GM18951 (cell line): ENCODE results near the gene DAPK3.
"Not testable (repeated sequence)": the region's sequence is repeated elsewhere in the genome, so short reads cannot be mapped to it uniquely, and the experiment has no call there.

ENCODE experiments used
- POLR2A ChIP-seq: IDR thresholded peaks from 4 replicates; pipeline ENCODE4 v1.6.1; 2011; ENCODE audit warnings: mild to moderate bottlenecking; ENCODE audit not compliant: insufficient read length, insufficient read depth; ENCODE audit errors: extremely low read depth
- in situ Hi-C: fragments of 300-500 bp; cut with MboI; formaldehyde crosslinking; loops from one replicate; pipeline ENCODE4 v1.12.0; 2022; ENCODE audit warnings: low sequenced_read_pairs, mixed read lengths, inconsistent platforms; ENCODE audit not compliant: unreplicated experiment

Gene DAPK3

DNA sequence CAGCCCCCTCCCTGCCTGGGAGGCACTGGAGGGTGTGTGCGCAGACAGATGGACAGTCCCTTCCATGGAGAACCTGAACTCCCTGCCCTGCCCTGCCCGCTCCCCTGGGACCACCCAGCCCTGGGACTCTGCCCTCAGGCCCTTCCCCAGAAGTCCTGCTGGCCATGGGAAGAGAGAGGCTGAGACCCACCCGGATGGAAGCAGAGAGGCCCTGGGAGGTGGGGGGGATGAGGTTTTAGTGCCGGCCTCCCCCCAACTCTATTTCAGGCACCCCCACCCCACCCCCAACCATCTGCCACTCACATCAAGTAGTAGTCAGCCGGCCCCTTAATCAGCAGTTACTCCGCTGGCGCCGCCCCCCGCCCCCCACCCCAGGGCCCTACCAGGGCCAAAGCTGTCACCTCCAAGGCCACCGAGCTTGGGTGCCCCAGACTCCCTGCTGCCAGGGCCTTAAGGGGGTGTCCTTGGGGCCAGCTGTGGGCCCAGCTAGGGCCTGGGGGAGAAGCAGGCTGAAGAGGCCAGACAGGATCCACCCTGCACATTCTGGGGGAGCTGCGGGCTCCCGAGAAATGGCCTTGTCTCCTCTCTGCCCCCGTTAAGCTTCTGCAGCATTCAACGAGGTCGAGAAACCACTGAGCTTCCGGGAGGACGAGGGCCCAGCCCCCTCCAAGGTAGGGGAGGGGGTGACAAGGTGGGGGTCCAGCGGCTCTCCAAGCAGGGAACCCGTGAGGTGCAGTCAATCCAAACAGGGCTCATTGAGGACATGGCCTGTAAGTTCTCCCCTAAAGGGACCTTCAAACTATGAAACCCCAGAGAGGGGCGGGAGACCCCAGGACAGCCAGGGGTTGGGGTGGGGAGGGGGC is 20.7 kb downstream of the DAPK3 start:
- in situ Hi-C loops = no loop called here
- TF ChIP-seq POLR2A = no peak

DNA sequence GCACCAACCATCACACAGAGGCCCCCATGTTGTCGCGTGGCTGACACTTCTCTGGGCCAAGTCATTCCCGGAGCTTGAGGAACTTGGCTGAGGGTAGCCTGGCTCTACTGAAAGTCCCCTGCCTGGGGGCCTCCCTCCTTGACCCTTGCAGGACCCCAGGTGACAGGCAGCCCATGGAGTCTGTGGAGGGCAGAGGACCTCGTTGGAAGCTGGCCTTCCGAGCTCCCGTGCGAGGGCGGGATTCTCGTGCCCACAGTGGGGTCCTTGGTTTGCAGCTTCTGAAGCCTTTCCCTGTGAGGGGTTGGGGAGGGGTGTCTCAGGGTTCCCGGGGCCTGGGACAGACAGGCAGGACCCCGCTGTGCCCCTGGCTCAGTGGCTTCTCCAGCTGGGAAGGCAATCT is 21.6 kb downstream of the DAPK3 start:
- in situ Hi-C loops = no loop called here
- TF ChIP-seq POLR2A = no peak

DNA sequence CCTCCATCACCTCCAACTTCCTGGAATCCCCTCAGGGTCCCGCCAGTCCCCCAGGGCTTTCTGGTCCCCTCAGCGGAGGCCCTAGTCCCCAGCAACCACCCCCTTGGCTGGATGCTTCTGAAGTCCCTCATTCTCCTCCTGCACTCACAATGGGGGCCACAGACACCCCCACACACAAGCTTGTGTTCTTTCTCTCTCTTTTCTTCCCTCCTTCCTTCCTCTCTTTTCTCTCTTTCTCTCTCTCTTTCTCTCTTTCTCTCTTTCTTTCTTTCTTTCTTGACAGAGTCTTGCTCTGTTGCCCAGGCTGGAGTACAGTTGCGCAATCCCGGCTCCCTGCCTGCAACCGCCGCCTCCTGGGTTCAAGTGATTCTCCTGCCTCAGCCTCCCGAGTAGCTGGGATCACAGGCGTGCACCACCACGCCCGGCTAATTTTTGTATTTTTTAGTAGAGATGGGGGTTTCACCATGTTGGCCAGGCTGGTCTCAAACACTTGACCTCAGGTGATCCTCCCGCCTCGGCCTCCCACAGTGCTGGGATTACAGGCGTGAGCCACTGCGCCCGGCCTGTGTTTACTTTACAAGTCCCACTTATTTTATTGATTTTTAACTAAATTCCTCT is 23.5 kb downstream of the DAPK3 start:
- in situ Hi-C loops = not testable (repeated sequence)

- no peak for TF ChIP-seq POLR2A
- in situ Hi-C loops = no loop called here
These were observed 25.1 kb downstream of the DAPK3 start for GRCh38 chr19:3945838-3946237.

- in situ Hi-C loops = no loop called here
- no peak for TF ChIP-seq POLR2A
These were observed 26.7 kb downstream of the DAPK3 start for GRCh38 chr19:3944018-3944721.

GRCh38 chr19:3942790-3943409 is 28.0 kb downstream of the DAPK3 start:
- no peak for TF ChIP-seq POLR2A
- in situ Hi-C loops = no loop called here

- in situ Hi-C loops = not testable (repeated sequence)
These were observed 32.5 kb downstream of the DAPK3 start for GRCh38 chr19:3938300-3938950.

DNA sequence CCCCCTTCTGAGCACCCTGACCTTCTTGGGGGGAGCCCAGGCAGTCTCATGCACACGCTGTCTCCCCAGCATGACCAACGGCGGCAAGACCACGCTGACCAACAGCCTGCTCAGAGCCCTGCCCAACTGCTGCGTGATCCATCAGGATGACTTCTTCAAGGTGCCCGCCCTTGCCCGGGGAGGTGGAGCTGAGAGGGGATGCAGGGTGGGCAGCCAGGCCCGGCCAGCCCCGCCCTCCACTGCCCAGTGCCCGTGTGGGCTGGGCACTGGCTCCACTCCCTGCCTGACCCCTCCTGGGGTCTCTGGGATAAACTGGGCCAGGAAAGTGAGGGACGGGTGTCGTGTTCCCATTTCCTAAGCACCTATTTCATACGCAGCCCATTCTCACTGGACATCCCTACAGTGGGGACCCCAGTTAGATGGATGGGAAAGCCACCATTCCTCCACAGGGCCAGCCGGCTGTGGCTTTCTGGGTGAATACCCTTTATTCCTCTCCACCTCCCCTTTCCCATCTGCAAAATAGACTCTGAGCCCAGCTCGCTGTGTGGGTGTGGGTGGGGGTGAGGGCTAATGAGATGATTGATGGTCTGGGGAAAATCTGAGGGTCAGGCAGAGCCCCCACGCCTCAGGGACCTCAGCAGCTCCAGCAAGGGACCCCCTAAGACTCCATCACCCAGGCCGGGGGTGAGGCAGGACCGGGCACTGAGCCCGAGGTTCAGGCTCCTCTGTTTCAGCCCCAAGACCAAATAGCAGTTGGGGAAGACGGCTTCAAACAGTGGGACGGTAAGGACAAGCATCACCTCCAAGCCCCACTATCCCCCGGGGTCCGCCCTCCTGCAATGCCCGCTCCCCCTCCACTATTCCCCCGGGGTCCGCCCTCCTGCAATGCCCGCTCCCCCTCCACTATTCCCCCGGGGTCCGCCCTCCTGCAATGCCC is 34.1 kb downstream of the DAPK3 start:
- in situ Hi-C loops = no loop called here
- TF ChIP-seq POLR2A = no peak

- TF ChIP-seq POLR2A = no peak
- in situ Hi-C loops = no loop called here
These were observed 37.7 kb downstream of the DAPK3 start, which contains the start of gene NMRK2 for GRCh38 chr19:3932931-3933810. NMRK2 (plus strand) TSS chr19:3933069; CDS start chr19:3933672, 603 bp downstream.

DNA sequence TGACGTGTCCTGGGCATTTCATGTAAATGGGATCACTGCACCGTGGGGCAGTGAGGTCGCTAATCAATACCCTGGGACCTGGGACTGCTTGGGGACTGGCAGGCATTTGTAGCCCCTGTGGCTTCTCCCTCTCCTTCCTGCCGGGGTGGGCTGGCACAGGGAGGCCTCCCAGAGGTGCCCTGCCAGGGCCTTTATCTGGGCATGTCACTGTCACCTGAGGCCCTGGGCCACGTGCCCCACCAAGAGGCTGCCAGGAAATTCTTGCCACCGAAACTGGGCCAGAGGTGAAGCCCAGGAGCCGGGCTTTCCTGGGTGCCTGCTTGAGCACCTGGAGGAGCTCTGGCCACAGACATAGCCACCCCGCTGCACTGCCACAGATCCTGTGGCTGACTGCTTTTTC is 39.9 kb downstream of the DAPK3 start:
- TF ChIP-seq POLR2A = no peak
- in situ Hi-C loops = no loop called here

- TF ChIP-seq POLR2A = no peak
- in situ Hi-C loops = no loop called here
These were observed 47.0 kb downstream of the DAPK3 start for GRCh38 chr19:3923912-3924311.

DNA sequence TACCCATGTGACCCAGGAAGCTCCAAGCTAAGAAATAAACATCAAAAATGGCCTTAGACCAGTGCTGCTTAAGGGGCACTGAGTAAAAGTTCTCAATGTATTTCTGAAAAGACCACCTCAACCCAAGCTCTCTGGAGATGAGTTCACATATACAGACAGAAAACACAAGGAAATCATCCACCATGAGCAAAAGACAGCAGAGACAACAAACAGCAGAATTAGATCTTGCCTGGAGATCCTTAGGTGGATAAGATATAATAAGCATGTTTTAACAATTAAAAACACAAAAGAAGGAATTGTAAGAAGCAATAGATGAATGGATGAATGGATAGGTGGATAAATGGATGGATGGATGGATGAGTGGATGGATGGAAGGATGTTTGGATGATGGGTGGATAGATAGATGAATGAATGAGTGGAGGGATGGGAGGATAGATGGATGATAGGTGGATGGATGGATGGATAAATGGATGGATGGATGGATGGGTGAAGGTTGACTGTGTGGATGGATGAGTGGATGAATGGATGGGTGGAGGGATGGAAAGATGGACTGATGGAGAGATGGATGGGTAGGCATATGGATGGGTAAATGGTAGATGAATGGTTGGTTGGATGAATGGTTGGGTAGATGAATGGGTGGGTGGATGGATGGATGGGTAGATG is 47.7 kb downstream of the DAPK3 start:
- in situ Hi-C loops = no loop called here
- no peak for TF ChIP-seq POLR2A
